HG02938 (cell line): ENCODE results near the gene CCL27.
A peak's percentile ranks its signal among the peaks of the same experiment; 100 is the strongest.

Experiments used
- ATAC-seq: cut with Tn5 transposase; IDR thresholded peaks from one replicate; pipeline ENCODE4 v1.9.1; 2021; ENCODE audit warnings: mild to moderate bottlenecking, moderate library complexity; ENCODE audit not compliant: unreplicated experiment

CCL27 gene

GRCh38 chr9:34628656-34629490 lies 33.6 kb downstream of the CCL27 start, which contains the start of gene ARID3C:
Gene ARID3C, minus strand, starts transcription at chr9:34629066. Its CDS starts 1,052 bp downstream, at chr9:34628014.
- no peak for ATAC-seq

- ATAC-seq = no peak
Measured at GRCh38 chr9:34627716-34628655, 34.5 kb downstream of the CCL27 start.

- ATAC-seq = no peak
Measured at GRCh38 chr9:34625186-34625486, 37.3 kb downstream of the CCL27 start.

- ATAC-seq = no peak
Measured at GRCh38 chr9:34624475-34625185, 37.8 kb downstream of the CCL27 start.

- ATAC-seq = no peak
Measured at GRCh38 chr9:34623374-34624235, 38.9 kb downstream of the CCL27 start.

- ATAC-seq = peak; percentile 96
Measured at GRCh38 chr9:34620061-34620994, 42.1 kb downstream of the CCL27 start, which contains the start of gene DCTN3. Gene DCTN3, minus strand, starts transcription at chr9:34620495. Its CDS starts 31 bp downstream, at chr9:34620464.

- no peak for ATAC-seq
Measured at GRCh38 chr9:34615132-34615531, 47.3 kb downstream of the CCL27 start.

GRCh38 chr9:34612788-34613390 lies 49.6 kb downstream of the CCL27 start:
- no peak for ATAC-seq
